IMR-90 (cell line): ENCODE measurements around the gene EIF4G3. TPM values are rescaled to one million over a fixed set of nuclear protein-coding genes. Genes with fewer than 3 reads are reported as not detected.

Experiments used
- ATAC-seq: fragments of 200-7000 bp; cut with Tn5 transposase; 2 replicates; pipeline ENCODE4 v1.9.1; 2020; ENCODE audit warnings: low read depth, mild to moderate bottlenecking, moderate library complexity
- BruUV-seq: library from RNA; stranded (reverse); fragments of 400-500 nt; replicated peaks from 2 replicates; lab custom pipeline; 2021; lab: Mats Ljungman, UMichigan
- CTCF ChIA-PET: fragments of 300-600 bp; formaldehyde crosslinking; extraction: SDS; loops from one replicate; lab custom pipeline; 2021; ENCODE audit warnings: antibody characterized with exemption; lab: Yijun Ruan, JAX
- POLR2A ChIA-PET: fragments of 300-600 bp; sonication (Branson Sonifier 250); formaldehyde crosslinking; loops from one replicate; lab custom pipeline; 2022; ENCODE audit warnings: antibody characterized with exemption; ENCODE audit not compliant: unreplicated experiment; lab: Charles Lee
- DNase-seq: peaks from one replicate; pipeline ENCODE4 v3.0.0; 2013
- H2AFZ ChIP-seq: replicated peaks from 2 replicates; pipeline ENCODE3; 2013; ENCODE audit warnings: low read length, mild to moderate bottlenecking; ENCODE audit not compliant: poor library complexity
- H2AK5ac ChIP-seq: 2 replicates; pipeline ENCODE4 v1.6.1; 2013; ENCODE audit warnings: low read depth, low read length, inconsistent platforms
- H2AK9ac ChIP-seq: replicated peaks from 2 replicates; pipeline ENCODE3; 2013; ENCODE audit warnings: mild to moderate bottlenecking, low read depth, low read length, moderate library complexity; ENCODE audit not compliant: poor library complexity
- H2BK120ac ChIP-seq: 2 replicates; pipeline ENCODE4 v1.6.1; 2013; ENCODE audit warnings: low read depth, low read length, inconsistent platforms
- H2BK15ac ChIP-seq: 3 replicates; pipeline ENCODE4 v1.6.1; 2013; ENCODE audit warnings: low read depth, low read length, inconsistent platforms
- H2BK20ac ChIP-seq: 2 replicates; pipeline ENCODE4 v1.6.1; 2013; ENCODE audit warnings: low read depth, mild to moderate bottlenecking, inconsistent platforms, low read length, moderate library complexity
- H2BK5ac ChIP-seq: 2 replicates; pipeline ENCODE4 v1.6.1; 2013; ENCODE audit warnings: mild to moderate bottlenecking, low read depth, low read length, inconsistent platforms; ENCODE audit not compliant: poor library complexity, severe bottlenecking
- H3K14ac ChIP-seq: replicated peaks from 2 replicates; pipeline ENCODE4 v1.6.1; 2013; ENCODE audit warnings: low read depth, low read length, inconsistent platforms
- H3K18ac ChIP-seq: 2 replicates; pipeline ENCODE4 v1.6.1; 2013; ENCODE audit warnings: low read depth, low read length, control low read depth
- H3K23ac ChIP-seq: 2 replicates; pipeline ENCODE4 v1.6.1; 2013; ENCODE audit warnings: low read depth, low read length, inconsistent platforms
- H3K27ac ChIP-seq: 2 replicates; pipeline ENCODE4 v1.5.1; 2013; ENCODE audit warnings: mild to moderate bottlenecking, control low read depth, low read length; ENCODE audit not compliant: insufficient read depth
- H3K27me3 ChIP-seq: 2 replicates; pipeline ENCODE4 v1.6.1; 2013; ENCODE audit warnings: low read length; ENCODE audit not compliant: control insufficient read depth, insufficient read depth
- H3K36me3 ChIP-seq: 2 replicates; pipeline ENCODE4 v1.6.1; 2013; ENCODE audit warnings: low read length, mixed read lengths; ENCODE audit not compliant: control insufficient read depth, insufficient read depth
- H3K4ac ChIP-seq: 2 replicates; pipeline ENCODE4 v1.6.1; 2013; ENCODE audit warnings: low read depth, low read length, inconsistent platforms
- H3K4me1 ChIP-seq: 2 replicates; pipeline ENCODE4 v1.6.1; 2013; ENCODE audit warnings: low read length, mixed read lengths; ENCODE audit not compliant: control insufficient read depth, insufficient read depth
- H3K4me2 ChIP-seq: 2 replicates; pipeline ENCODE4 v1.6.1; 2013; ENCODE audit warnings: low read depth, mild to moderate bottlenecking, control low read depth, low read length, moderate library complexity
- H3K4me3 ChIP-seq: 2 replicates; pipeline ENCODE4 v1.5.1; 2013; ENCODE audit warnings: low read depth, mild to moderate bottlenecking, control low read depth, low read length, moderate library complexity; ENCODE audit not compliant: insufficient read depth
- H3K56ac ChIP-seq: 2 replicates; pipeline ENCODE4 v1.6.1; 2013; ENCODE audit warnings: low read length, inconsistent platforms; ENCODE audit not compliant: insufficient read depth; ENCODE audit errors: extremely low read depth
- H3K79me1 ChIP-seq, 2 experiments: 2 replicates each; pipeline ENCODE4 v1.6.1; 2013; ENCODE audit warnings: low read length in 2 of 2, inconsistent platforms in 1 of 2, low read depth in 1 of 2
- H3K9ac ChIP-seq: 2 replicates; pipeline ENCODE4 v1.6.1; 2013; ENCODE audit warnings: low read depth, low read length, control low read depth
- H3K9me1 ChIP-seq: 2 replicates; pipeline ENCODE4 v1.6.1; 2013; ENCODE audit warnings: low read length, inconsistent platforms; ENCODE audit not compliant: insufficient read depth
- H3K9me3 ChIP-seq: 2 replicates; pipeline ENCODE4 v1.6.1; 2013; ENCODE audit warnings: low read length; ENCODE audit not compliant: control insufficient read depth, insufficient read depth
- H4K20me1 ChIP-seq: 2 replicates; pipeline ENCODE4 v1.6.1; 2013; ENCODE audit warnings: low read length, inconsistent platforms; ENCODE audit not compliant: insufficient read depth
- H4K5ac ChIP-seq: 2 replicates; pipeline ENCODE4 v1.6.1; 2013; ENCODE audit warnings: mild to moderate bottlenecking, low read depth, low read length, control low read depth
- H4K8ac ChIP-seq, 2 experiments: 2 replicates each; pipeline ENCODE4 v1.6.1; 2013; ENCODE audit warnings: low read depth in 2 of 2, low read length in 2 of 2, control low read depth in 1 of 2, inconsistent platforms in 1 of 2
- H4K91ac ChIP-seq: 2 replicates; pipeline ENCODE4 v1.6.1; 2013; ENCODE audit warnings: low read depth, low read length, inconsistent platforms; ENCODE audit not compliant: insufficient read depth
- BHLHE40 ChIP-seq: fragments of 150-350 bp; IDR thresholded peaks from 2 replicates; pipeline ENCODE4 v1.6.1; 2016; ENCODE audit warnings: mild to moderate bottlenecking, low read depth, low read length
- FOS ChIP-seq: fragments of 150-350 bp; IDR thresholded peaks from 2 replicates; pipeline ENCODE4 v1.6.1; 2016; ENCODE audit warnings: low read depth, low read length
- RAD21 ChIP-seq: IDR thresholded peaks from 2 replicates; pipeline ENCODE4 v1.6.1; 2012; ENCODE audit warnings: low read length, improper control_type of control experiment
- RCOR1 ChIP-seq: IDR thresholded peaks from 2 replicates; pipeline ENCODE4 v1.6.1; 2012; ENCODE audit warnings: mild to moderate bottlenecking, low read length, improper control_type of control experiment; ENCODE audit not compliant: insufficient replicate concordance
- WGBS, 2 experiments: methylation state at CpG; one replicate each; pipeline versions ENCODE4 v1.1.5 to v1.1.7; 2013; ENCODE audit warnings: missing lambda C conversion rate in 2 of 2; ENCODE audit not compliant: insufficient read length in 1 of 2; ENCODE audit errors: extremely low coverage in 2 of 2; 5-methylcytosine and 5-hydroxymethylcytosine counted together
- dilution Hi-C: fragments of 300-500 bp; cut with HindIII; formaldehyde crosslinking; loops from one replicate; pipeline ENCODE4 v1.14.3; 2018; ENCODE audit warnings: low sequenced_read_pairs; ENCODE audit not compliant: unreplicated experiment
- in situ Hi-C: fragments of 300-500 bp; cut with MboI; formaldehyde crosslinking; loops from 3 replicates; pipeline ENCODE4 v1.14.3; 2019; ENCODE audit warnings: low sequenced_read_pairs, inconsistent platforms, mixed read lengths
- intact Hi-C: fragments of 100-400 bp; cut with micrococcal nuclease; formaldehyde crosslinking; loops from 2 replicates; pipeline ENCODE4 v1.10.0; 2022
- polyA plus RNA-seq, 3 experiments: library from polyadenylated mRNA; depleted of rRNA; stranded (reverse); fragments of >200 nt; gene quantifications; 2 replicates each; pipeline ENCODE4 v1.2.3, GENCODE V29; 2012; ENCODE audit warnings: low replicate concordance in 1 of 3
- total RNA-seq: library from RNA; depleted of rRNA; stranded (reverse); fragments of >200 nt; gene quantifications from 2 replicates; pipeline ENCODE4 v1.2.3, GENCODE V29; 2012

EIF4G3 gene
- total and polyA plus RNA-seq, 2 of the 4 experiments (the other 2 are of a cell fraction): 25.8 to 49.2 TPM

- ChIA-PET POLR2A (no interaction called here), CTCF (interaction anchor here (0.6 kb wide), 1 partner anchor 371 kb away, joined by 3 read pairs; no protein-coding TSS in a partner anchor)
- ATAC-seq: no peak
Measured at GRCh38 chr1:21154717-21155116, 22.0 kb downstream of the EIF4G3 start.

More at GRCh38 chr1:21154717-21155116, 22.0 kb downstream of the EIF4G3 start:
- Histone ChIP-seq H4K5ac (no peak overlapping the region), H3K4me2 (no peak overlapping the region), H4K91ac (no peak overlapping the region), H3K4ac (no peak overlapping the region), H3K4me1 (peaks cover 8% of the 10 kb centered on the region), H2BK5ac (no peak overlapping the region), H3K18ac (no peak overlapping the region), H3K9me1 (peaks cover 19% of the 10 kb centered on the region), H2AK9ac (no peak overlapping the region), H2BK120ac (no peak overlapping the region), H3K79me1 (peaks cover 14 to 77% of the 10 kb centered on the region in 2 experiments), H2AK5ac (no peak overlapping the region), H3K23ac (no peak overlapping the region), H4K20me1 (peaks cover 50% of the 10 kb centered on the region), H3K36me3 (peaks cover 4% of the 10 kb centered on the region; the same call in 1 of the 2 replicates), H2BK15ac (no peak overlapping the region), H4K8ac (no peak overlapping the region), H3K4me3 (no peak overlapping the region), H3K14ac (no peak overlapping the region), H3K9ac (no peak overlapping the region), H3K27ac (no peak overlapping the region), H2BK20ac (no peak overlapping the region), H2AFZ (no peak overlapping the region), H3K27me3 (no peaks in the 10 kb centered on the region), H3K9me3 (no peaks in the 10 kb centered on the region), H3K56ac (no peak overlapping the region)
- dilution Hi-C loops (no loop called here), in situ Hi-C loops (no loop called here), intact Hi-C loops (no loop called here)
- TF ChIP-seq RCOR1 (no peak), RAD21 (no peak), BHLHE40 (no peak), FOS (no peak)
- WGBS, 2 experiments: no CpG with 5 or more reads among the region's 3 CpGs
- no TSS peak for BruUV-seq
- peak; percentile 49 for DNase-seq
